ENCODE measurements around the gene RAB3C. TPM values are rescaled to one million over a fixed set of nuclear protein-coding genes. Genes with fewer than 3 reads are reported as not detected.
"Not testable (repeated sequence)": the region's sequence is repeated elsewhere in the genome, so short reads cannot be mapped to it uniquely, and the experiment has no call there.

Gene RAB3C
- total RNA-seq, 1 donor from 2014 or later: 4.2 TPM

GRCh38 chr5:58674070-58674469, 91.2 kb downstream of the RAB3C start:
- no peak for DNase-seq (ENCODE audit: extremely low read depth, low read depth, low spot score)

- DNase-seq (ENCODE audit: extremely low read depth, low read depth, low spot score): no peak
These were observed 91.8 kb downstream of the RAB3C start for GRCh38 chr5:58674711-58675110.

DNA sequence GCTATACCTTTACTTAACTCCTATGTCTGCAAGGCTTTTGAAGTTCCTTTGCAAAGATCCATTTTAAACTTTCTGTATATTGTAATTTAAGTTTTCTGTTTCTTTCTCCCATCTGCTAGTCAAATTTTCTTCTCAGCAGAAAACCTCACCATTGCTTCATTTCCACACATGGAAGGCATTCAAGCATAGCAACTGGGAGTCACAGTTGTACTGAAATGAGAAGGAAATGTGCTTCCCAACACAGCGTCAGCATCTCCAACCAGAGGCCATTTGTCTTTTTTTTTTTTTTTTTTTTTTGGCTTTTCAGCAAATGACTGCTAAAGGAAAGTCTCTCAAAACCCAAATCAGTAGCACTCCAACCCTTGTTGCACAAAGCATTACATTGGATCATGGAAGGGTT, 92.5 kb downstream of the RAB3C start:
- no peak for DNase-seq (ENCODE audit: extremely low read depth, low read depth, low spot score)

DNA sequence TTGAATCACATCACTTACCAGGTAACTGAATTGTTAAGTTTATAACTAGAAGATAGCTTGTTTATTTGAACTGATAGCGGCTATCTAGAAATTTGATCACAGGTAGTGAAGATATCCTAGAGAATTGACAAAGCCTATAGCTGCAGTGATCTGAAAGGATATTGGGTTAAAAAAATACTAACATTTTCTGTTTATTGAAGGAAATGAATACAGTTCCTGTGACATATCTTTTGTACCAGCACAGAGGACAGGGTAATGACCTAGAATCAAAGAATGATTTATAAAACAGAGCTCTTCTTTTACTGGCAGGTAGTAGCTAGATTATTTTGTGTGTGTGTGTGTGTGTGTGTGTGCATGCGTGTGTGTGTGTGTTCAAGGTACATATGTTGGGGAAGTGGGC, 94.8 kb downstream of the RAB3C start:
- DNase-seq (ENCODE audit: extremely low read depth, low read depth, low spot score): no peak

GRCh38 chr5:58680503-58680902, 97.6 kb downstream of the RAB3C start:
- DNase-seq (ENCODE audit: extremely low read depth, low read depth, low spot score): no peak

DNA sequence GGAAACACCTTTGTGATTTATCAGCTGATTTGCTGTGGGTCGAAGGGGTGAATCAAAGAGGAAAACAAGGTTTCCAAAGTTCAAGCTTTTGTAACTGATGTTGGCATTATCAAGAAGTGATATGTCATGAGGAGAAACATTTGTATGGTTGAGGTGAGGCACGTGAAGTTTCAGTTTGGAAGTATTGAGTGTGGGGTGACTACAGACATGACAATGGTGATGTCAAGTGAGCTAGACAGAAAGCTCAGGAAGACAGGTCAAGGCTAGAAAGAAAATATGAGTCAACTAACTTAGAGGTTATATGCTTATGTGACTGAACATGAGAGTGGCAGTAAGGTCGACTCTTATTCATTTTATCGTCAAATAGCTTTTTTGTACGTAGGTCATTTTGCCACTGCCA, 99.1 kb downstream of the RAB3C start:
- no peak for DNase-seq (ENCODE audit: extremely low read depth, low read depth, low spot score)

GRCh38 chr5:58683567-58683966, 100.7 kb downstream of the RAB3C start:
- no peak for DNase-seq (ENCODE audit: extremely low read depth, low read depth, low spot score)

- no peak for DNase-seq (ENCODE audit: extremely low read depth, low read depth, low spot score)
These were observed 104.2 kb downstream of the RAB3C start for GRCh38 chr5:58687079-58687478.

- DNase-seq (ENCODE audit: extremely low read depth, low read depth, low spot score): no peak
These were observed 104.7 kb downstream of the RAB3C start for GRCh38 chr5:58687595-58687994.

GRCh38 chr5:58699088-58699761, 116.3 kb downstream of the RAB3C start:
- DNase-seq (ENCODE audit: extremely low read depth, low read depth, low spot score): not testable (repeated sequence)

DNA sequence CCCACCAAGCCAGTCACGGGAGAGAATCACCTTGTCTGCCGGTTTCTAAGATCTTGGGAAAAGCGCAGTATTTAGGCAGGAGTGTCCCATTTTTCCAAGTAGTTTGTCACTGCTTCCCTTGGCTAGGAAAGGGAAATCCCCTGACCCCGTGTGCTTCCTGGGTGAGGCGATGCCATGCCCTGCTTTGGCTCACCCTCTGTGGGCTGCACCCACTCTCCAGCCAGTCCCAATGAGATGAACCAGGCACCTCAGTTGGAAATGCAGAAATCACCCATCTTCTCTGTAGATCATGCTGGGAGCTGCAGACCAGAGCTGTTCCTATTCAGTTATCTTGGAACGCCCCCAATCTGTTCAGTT, 116.9 kb downstream of the RAB3C start:
- no peak for DNase-seq (ENCODE audit: extremely low read depth, low read depth, low spot score)

DNA sequence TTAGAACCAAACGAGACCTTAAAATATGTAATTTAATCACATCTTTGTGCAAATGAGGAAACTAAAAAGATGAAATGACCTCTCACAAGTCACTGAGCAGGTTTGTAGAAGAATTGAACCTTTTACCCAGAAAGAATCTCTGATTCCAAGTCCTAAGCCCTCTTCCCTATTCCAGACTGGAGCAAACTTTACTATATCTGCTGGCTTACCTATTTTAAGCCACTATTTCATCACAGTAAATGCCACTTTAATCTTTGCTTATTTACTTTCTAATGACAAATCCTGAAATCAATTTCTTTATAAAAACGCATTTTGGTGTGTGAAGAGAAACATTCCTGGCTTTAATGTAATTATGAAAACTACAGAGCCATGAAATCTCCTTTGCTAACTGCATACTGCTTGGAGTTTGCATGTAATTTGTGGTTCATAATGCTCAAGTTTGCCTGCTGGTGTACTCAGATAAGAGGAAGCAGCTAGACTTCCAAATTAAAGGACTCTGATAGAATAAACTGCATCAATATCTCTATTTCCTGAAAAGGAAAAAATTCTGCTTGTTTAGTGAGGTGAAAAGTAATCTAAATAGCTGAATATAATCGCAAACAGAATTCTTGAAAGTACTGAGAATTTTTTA, 121.2 kb downstream of the RAB3C start:
- DNase-seq (ENCODE audit: extremely low read depth, low read depth, low spot score): no peak

DNA sequence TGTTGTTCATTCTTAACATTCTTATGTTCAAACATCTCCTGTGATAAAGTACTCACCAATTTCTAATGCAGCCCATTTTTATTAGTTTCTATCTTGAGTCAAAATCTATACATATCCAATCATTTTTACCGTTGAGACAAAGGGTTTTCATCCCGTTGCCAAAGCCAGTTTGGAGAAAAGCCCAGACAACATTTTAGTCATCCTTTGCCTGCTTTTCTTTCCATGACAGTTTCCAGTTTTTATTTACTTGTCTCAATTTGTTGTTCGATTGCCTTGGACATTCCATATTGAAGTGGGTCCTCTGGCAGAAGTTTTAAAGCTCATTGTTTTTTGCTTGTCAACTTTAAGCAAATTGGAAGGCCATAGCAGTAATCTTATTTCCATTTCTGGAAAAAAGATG, 123.9 kb downstream of the RAB3C start:
- DNase-seq (ENCODE audit: extremely low read depth, low read depth, low spot score): no peak

GRCh38 chr5:58708456-58708855, 125.6 kb downstream of the RAB3C start:
- DNase-seq (ENCODE audit: extremely low read depth, low read depth, low spot score): no peak

DNA sequence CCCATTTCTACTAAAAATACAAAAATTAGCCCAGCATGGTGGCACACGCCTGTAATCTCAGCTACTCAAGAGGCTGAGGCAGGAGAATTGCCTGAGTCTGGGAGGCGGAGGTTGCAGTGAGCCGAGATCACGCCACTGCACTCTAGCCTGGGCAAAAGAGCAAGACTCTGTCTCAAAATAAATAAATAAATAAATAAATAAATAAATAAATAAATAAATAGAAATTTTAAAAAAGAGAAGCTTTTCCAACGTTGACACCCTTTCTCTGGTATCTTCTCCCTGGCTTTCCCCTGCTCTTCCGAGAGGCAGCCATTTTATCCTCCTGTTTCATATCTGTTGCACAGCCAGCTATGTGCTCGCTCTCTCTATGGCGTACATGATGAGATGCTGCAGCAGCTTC, 127.5 kb downstream of the RAB3C start:
- DNase-seq (ENCODE audit: extremely low read depth, low read depth, low spot score): not testable (repeated sequence)

DNA sequence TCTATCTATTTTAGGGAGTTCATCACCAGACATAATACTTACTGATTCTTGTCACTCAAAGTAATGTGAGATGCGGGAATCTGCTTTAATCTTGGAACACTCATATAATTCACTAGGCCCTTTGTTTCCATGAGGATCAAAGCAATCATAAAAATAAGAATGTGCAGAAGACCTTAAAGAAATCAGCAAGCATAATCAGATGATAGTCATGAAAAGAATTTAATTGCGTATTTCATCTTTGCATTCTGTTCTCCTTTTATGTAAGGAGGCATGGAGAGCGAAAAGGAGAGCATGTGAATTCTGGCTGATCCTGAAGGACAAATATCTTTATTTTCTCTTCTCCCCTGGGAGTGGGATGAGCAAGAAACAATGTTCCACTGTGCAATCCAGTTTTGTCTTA, 128.0 kb downstream of the RAB3C start:
- DNase-seq (ENCODE audit: extremely low read depth, low read depth, low spot score): no peak

DNA sequence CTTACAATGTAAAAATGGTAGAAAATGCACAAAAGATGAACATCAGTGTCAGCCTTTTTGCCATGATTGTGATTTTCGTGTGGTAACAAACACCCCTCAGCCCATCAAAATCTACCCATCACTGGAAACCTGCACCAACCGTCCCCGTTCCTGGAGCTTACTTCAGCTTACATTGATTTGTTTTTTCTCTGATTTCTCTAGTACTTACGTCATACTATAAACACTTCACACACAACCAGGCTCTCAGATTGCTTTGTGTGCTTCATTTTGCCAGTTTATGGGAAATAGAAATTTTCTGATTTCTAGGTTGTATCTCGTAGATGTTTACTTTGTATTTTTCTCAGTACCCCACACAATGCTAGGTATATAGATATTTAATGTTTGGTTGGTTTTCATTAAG, 129.1 kb downstream of the RAB3C start:
- no peak for DNase-seq (ENCODE audit: extremely low read depth, low read depth, low spot score)

DNA sequence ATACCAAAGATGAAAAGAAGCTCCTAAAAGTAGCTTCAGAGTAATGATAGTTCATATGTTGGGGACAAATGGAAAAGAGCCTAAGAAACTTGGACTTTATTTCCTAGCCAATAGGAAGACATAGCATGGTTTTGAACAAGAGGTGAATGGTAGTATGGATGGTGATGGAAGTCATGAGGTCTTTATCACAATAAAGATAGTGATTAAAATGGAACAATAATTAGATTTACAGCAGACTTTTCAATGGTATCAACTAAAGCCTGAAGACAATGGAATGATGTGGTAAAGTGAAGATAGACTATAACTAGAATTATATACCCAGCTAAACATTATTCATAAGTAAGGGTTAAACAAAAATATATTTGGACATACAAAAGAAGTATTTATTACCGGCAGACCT, 131.2 kb downstream of the RAB3C start:
- DNase-seq (ENCODE audit: extremely low read depth, low read depth, low spot score): no peak

DNA sequence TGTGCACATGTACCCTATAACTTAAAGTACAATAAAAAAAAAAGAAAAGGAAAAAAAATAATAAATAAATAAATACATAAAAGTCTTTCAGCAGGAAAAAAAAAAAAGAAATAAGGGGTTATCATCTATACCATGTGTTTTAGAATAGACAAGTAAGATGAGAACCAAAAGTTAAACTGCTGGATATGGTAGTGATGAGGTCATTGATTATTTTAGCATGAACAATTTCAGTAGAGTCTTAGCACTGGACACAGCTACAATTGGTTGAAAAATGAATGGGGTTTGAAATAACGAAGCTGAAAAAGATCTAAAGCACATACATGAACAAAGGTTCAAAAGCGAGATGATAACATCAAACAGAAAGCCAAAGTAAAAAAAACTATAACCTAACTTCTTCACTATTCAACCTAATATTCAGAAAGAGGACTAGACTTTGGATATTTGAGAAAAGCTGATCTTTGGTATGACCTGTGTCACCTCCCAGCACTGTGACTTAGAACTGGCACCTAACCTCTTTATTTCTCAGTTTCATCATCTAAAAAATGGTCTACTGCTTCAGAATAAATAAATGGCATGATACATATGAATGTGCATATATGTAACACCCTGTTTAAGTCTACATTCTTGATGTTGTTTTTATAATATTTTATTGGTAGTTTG, 133.3 kb downstream of the RAB3C start:
- DNase-seq (ENCODE audit: extremely low read depth, low read depth, low spot score): no peak

DNA sequence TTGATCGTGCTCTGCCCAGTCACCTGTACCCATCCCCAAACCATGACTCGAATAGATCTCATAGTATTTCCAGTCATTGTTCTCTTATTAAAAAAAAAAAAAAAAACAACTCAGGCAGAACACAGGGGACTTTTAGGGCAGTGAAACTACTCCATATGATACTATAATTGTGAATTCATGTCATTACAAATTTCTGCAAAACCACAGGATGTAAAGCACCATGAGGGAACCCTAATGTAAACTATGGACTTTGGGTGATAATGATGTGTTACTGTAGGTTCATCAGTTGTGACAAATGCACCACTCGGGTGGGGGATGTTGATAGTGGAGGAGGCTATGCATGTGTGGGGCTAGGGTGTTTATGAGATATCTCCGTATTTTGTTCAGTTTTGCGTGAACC, 133.8 kb downstream of the RAB3C start:
- no peak for DNase-seq (ENCODE audit: extremely low read depth, low read depth, low spot score)

GRCh38 chr5:58717303-58718007, 134.6 kb downstream of the RAB3C start:
- DNase-seq (ENCODE audit: extremely low read depth, low read depth, low spot score): no peak

Measured in glomerular endothelial cell (primary cell).